GM18868 (cell line): Measurements from ENCODE around the gene EPAS1.
A peak's percentile ranks its signal among the peaks of the same experiment; 100 is the strongest.

Source experiments
- ATAC-seq: cut with Tn5 transposase; IDR thresholded peaks from one replicate; pipeline ENCODE4 v1.9.1; 2021; ENCODE audit warnings: mild to moderate bottlenecking, moderate library complexity; ENCODE audit not compliant: unreplicated experiment

Gene EPAS1

DNA sequence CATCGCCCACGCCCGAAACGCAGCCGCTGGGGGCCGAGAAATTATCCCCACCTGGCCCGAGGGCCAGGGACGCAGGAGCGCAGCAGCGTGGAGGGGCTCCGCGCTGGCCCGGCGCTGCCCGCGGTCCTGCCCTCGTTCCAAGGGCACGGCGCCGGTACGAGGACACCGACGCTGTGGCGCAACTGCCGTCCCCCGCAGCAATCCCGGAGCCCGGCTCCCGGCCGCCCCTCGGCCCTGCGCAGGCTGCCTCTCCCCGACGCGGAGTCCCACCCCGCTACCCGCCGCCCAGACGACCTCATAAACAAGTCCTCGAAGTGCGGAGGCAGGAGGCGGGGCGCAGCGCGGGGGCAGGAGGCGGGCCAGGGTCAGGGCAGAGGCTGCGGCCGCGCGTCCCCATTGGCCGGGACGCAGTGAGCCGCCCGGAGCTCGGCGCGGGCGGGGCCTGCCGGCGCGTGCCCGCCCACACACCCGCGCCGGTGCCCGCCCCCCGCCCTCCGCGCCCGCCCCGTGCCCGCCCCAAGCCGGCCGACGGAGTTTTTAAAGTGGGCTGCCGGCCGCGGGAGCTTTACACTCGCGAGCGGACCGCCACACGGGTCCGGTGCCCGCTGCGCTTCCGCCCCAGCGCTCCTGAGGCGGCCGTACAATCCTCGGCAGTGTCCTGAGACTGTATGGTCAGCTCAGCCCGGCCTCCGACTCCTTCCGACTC lies at the start of gene EPAS1:
EPAS1 (plus strand) TSS at position 568 of the 706 bp plus-strand sequence. CDS start 505 bp downstream, outside the sequence.
- ATAC-seq = peak; percentile 78

- no peak for ATAC-seq
Observed at GRCh38 chr2:46248171-46248570, 49.0 kb upstream of the EPAS1 start.

DNA sequence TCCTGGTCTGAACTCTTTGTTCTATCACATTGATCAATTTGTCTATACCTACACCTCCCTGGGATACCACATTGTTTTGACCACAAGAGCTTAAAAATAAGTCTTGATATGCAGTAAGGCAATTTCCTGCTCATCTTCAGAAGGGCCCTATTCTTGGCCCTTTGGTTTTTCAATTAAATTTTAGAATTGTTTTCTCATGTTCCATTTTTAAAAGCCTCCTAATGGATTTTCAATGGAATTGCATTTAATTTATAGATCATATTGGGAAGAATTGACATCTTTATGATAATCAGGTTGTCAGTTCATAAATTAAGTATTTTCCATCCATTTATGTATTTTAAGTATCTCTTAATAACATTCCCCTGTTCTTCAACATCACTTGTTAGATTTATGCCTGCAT lies 47.6 kb upstream of the EPAS1 start:
- ATAC-seq = no peak

DNA sequence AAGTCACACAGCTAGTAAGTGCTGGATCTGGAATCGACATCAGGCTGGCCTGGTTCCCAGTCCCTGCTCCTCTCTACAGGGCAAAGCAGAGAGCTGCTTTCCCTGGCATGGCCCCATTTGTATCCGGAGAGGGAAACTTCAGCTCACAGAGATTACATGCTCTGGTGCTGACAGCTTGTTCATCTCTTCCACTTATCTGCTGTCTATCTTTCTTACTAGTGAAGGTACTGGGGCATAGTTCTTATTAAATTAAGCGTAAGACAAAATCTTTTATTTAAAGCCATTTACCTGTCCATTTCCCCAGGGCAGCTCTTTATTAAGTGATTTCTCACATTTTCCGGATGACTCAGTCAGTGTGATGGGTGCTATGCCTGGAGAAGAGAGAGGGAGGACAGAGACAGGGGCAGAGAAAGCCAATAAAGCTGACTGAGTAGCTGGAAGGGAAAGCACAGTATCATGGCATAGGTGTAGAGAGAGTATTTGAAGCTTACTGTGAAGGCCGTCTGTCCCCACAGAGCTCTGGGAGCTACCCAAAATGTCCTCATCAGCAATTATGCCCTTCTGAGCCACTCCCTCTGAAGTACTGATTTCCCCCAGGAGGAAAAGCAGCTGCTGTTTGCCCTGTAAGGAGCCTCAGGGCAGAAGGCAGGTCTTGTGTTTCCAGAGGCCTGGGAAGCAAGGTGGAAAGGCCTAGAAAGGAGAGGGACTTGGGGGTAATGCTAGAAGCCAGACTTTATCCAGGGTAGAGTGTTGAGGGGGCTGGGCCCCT lies 44.1 kb upstream of the EPAS1 start:
- no peak for ATAC-seq

DNA sequence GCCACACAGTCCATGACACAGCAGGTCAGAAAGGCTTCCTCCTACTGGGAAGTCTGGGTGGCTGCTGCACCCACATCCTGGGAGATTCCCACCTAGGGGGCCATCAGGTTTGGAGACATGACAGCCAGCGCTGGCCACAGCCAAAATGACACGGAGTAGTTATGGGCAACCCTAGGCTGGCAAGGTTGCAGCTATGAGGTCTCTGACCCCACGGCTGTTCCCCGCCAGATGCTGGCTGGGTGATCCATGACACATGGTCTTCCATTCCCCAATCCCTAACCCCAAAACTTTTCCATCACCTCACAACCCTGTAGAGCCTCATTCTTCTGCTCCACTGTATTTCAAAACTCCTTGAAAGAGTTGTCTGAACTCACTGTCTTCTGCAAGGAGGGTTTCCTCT lies 42.7 kb upstream of the EPAS1 start:
- ATAC-seq = no peak

- no peak for ATAC-seq
Observed at GRCh38 chr2:46256563-46257142, 40.6 kb upstream of the EPAS1 start.

- ATAC-seq = no peak
Observed at GRCh38 chr2:46257476-46257875, 39.7 kb upstream of the EPAS1 start.

GRCh38 chr2:46257980-46258379 lies 39.2 kb upstream of the EPAS1 start:
- no peak for ATAC-seq

DNA sequence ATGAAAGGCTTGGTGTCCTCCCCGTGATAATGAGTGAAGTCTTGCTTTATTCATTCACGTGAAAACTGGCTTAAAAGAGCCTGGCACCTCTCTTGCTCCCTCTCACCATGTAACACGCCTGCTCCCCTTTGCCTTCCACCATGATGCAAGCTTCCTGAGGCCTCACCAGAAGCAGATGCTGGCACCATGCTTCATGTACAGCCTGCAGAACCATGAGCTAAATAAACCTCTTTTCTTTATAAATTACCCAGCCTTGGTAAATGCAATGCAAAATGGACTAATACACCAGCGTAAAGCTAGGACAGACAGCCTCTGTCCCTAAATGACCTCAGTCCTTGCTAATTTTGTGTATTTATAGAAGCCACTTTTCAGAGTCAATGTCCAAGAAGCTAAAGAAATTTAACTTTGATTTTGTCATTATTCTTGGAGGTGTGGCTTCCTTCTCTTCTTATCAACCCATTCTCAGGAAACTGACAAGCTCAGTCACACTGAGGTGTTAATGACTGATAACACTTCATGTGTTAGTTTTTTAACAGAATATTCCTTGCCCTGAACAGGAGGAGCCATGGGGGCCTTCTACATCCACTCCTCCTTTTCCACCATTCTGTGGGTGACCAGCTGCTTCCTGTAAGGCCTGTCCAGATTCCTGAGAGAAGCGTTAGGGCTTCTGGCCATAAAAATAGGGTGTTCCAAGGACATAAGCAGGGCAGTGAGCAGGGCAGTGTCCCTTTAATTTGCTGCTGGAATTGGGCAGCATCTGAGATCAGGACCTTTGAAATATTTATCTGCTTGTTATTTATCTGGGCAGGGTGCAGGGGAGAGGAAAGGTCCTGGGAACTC lies 38.0 kb upstream of the EPAS1 start:
- ATAC-seq = no peak

GRCh38 chr2:46259777-46260168 lies 37.4 kb upstream of the EPAS1 start:
- ATAC-seq = no peak

GRCh38 chr2:46260305-46260704 lies 36.9 kb upstream of the EPAS1 start:
- ATAC-seq = no peak

GRCh38 chr2:46262248-46262938 lies 34.8 kb upstream of the EPAS1 start:
- no peak for ATAC-seq

DNA sequence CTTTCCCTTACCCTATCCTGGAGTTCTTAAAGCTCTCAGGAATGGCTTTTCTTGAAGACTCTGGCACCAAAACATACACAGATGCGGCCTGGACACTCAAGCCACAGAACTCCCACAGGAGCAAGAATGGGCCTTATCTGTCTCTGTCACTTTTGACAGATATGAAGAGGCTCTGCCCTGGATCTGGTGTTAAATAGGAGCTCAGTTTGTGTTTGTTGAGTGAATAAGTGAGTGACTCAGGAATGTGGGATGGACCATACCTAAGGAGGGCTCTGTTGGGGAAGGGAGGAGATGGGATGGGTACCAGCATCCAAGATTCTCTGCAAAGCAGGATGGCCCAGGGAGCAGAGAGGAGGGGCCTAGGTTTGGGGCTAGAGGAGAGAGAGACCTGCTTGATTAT lies 33.9 kb upstream of the EPAS1 start:
- no peak for ATAC-seq

DNA sequence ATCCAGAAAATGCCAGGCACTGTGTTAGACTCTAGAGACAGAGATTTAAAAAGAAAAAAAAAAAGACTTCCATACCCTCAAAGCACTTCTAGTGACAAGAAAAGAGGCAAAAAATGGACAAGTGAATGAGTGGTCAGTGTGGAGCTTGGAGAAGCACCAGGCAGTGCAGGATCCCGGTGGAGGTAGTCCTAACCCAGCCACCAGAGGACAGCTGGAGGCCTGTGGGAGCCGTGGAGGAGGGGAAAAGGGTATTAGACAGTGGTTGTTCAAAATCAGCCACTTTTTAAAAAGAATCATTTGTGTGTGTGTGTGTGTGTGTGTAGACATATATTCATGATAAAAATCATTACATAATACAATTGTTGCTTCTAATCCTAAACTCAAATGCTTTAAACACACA lies 32.8 kb upstream of the EPAS1 start:
- no peak for ATAC-seq

DNA sequence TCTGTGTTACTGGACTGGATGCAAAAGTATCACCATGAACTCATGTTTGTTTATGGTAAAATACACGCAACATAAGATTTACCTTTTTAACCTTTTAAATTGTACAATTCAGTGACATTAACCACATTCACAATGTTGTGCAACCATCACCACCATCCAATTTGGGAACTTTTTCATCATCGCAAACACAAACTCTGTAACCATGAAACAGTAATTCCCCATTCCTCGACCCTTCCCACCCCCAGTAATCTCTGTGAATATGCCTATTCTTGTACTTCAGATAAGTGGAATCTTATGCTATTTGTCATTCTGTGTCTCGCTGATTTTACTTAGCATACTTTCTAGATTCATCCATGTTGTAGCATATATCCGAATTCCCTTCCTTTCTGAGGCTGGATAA lies 31.1 kb upstream of the EPAS1 start:
- ATAC-seq = no peak

GRCh38 chr2:46267616-46268015 lies 29.6 kb upstream of the EPAS1 start:
- ATAC-seq = no peak

GRCh38 chr2:46268196-46268595 lies 29.0 kb upstream of the EPAS1 start:
- no peak for ATAC-seq

GRCh38 chr2:46269001-46269400 lies 28.2 kb upstream of the EPAS1 start:
- ATAC-seq = no peak

DNA sequence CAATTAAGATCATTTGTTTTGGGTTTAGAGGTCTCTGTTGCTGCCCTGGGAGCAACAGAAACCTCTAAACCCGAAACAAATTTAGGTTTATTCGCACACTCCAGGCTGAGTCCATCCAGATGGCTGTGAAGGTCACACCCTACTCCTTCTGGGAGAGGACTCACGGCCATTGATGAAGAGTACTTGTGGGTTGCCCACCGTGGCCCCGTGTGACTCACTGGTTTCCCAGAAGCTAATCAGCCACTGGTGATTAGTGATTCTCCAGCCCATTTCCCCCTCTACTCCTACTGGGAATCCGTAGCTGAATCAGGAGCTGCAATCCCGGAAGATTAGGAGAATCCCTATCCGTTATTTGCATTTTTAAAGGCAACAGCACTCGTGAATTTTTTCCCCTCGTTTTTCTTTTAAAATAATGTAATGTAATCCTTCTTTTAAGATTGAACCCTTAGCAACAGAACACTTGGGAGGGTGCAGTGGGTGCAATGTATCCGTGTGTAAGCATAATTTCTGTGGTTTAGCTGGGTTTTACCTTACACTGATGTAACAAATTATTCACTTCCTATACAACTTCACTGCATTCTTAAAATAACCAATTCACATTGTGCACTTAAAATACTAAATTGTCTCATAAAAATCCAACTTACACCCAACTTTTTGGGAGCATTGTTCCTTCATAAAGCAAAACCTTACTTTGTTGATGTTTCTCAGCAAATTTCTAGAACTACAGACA lies 27.5 kb upstream of the EPAS1 start:
- ATAC-seq = no peak

DNA sequence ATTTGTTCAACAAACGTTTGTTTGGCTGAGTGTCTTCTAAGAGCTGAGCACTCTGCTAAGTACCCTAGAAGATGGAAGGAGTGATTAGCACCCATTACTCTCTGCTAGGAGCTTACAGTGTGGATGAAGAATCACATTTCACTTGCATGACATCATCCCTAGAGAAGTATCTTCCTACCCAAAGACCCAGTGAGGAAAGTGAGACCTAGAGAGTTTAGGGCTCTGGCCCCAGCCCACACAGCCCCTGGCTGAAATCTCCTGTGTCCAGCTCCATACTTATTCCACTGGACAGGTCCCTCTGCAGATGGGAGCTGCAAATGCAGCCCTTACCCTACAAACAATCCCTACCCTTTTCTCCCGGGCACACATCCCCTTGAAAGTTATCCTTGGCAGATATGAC lies 26.8 kb upstream of the EPAS1 start:
- no peak for ATAC-seq
